Measurements from ENCODE around the gene PRICKLE4. TPM values are rescaled to one million over a fixed set of nuclear protein-coding genes. Genes with fewer than 3 reads are reported as not detected.
"Not testable (repeated sequence)": the region's sequence is repeated elsewhere in the genome, so short reads cannot be mapped to it uniquely, and the experiment has no call there.

PRICKLE4 gene
- total RNA-seq, 1 donor from 2014 or later, result 6.7 TPM

DNA sequence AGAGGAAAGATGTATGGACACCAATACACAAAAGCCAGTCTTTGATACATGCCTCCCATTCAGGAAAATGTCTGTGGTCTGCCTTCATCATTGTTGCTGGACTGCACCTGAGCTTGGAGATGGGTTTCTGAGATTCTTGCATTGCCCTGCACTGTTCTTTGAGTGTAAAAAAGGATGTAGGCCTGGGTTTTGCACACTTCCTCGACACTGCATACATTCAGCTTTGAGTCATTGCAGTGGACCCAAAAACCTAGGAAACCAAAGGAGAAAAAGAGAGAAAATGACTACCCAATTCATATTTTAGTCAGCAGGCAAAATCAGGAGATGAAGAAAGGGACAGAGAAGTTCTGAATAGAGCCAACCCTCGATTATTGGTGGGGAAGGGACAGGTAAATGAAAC is 15.9 kb downstream of the PRICKLE4 start:
- no peak for DNase-seq (ENCODE audit: low read depth in 2 of 2)

DNA sequence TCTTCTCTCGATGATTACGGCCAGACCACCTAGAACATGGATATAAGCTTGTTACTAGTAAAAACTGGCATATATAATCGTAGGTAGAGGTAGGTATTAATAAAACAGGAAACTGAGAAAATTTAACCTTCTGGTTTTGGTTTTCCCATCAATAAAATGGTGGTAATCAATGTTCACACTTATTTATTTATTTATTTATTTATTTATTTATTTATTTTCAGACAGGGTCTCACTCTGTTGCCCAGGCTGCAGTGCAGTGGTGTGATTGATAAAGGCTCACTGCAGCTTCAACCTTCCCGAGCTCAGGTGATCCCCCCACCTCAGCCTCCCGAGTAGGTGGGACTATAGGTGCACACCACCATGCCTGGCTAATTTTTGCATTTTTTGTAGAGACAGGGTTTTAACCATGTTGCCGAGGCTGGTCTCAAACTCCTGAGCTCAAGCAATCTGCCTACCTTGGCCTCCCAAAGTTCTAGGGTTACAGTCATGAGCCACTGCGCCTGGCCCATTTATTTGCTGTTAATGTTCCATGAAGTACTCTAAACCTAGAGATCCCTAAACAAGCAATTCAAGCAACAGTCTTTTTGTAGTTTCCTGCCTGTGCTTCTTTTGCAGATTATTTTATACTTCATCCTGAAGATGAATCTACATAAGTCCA is 18.4 kb downstream of the PRICKLE4 start:
- DNase-seq (ENCODE audit: low read depth in 2 of 2), result no peak

DNA sequence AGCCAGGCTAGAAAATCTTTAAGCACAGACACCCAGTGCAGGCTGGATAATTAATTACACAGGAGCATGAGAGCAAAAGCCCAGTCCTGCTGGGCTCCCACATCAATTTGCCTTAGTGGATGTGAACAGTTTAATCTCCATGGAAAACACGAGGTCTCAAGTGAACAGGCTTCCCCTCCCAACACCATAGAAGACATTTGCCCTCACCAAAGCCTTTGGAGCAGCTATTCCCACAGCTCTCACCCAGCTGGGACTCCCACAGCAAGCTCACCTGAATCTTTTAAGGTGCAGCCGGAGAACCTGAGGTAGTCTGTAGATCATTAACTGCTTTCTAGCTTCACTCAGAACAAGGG is 19.0 kb downstream of the PRICKLE4 start:
- no peak for DNase-seq (ENCODE audit: low read depth in 2 of 2)

DNA sequence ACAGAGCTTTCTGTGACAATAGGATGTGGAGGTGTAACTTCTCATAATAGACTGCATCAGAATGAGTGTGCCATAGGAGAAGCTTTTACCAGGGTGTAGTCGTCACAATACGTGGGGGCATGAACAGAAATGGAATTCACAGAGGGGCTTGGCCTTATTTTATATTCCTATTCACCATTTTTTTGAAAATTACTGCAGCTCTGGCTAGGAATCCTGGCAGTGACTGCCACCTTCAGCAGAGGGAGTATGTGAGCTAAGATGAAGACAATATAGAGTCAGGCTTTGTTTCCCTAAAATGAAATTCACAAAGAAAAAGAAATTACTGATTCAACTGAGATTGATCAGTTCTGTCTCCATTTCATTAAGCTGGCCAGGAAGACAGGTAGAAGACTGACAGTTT is 20.8 kb downstream of the PRICKLE4 start:
- peak; percentile 58 to 69 for DNase-seq (ENCODE audit: low read depth in 2 of 2)

DNA sequence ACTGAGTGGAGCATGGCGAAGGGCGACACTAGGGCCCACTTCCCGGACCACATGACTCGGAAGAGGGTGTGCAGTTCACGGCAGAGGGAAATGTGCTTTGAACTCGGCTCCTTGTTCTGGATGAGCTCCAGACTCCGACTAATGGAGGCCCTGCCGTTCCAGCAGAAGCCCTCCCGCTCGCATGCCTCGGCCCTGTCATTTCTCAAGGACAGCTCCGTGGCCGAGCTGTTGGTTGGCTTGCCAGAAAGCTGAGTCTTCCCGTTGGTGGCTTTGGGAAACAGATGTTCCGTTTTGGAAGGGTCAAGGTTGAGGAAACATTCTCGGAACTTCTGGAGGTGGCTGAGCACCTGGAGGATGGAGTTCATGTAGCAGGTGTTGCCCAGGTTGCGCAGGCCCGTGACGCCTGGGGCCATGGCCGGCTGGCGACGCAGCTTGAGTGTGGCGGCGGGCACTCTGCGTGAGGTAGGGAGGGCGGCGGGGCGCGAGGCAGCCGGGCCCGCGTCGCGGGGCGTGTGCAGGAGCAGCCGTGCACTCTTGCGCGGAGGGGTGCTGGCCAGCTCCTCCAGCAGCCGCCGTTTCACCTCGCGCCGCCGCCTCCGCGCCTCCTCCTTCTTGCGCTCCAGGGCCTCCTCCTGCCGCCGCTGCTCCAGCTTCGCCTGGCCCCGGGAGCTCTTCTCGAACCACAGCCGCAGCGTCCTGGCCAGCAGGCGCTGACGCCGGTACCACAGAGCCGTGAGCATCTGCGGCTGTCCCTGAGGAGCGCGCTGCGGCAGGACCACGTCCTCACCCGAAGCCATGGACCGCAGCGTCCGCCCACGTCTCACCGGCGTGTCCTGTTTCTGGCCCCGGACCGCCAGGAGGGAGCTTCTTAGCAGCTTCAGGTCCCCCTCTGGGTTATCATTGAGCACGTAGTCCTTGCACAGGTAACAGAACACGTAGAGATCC is 25.5 kb downstream of the PRICKLE4 start:
- no peak for DNase-seq (ENCODE audit: low read depth in 2 of 2)

DNA sequence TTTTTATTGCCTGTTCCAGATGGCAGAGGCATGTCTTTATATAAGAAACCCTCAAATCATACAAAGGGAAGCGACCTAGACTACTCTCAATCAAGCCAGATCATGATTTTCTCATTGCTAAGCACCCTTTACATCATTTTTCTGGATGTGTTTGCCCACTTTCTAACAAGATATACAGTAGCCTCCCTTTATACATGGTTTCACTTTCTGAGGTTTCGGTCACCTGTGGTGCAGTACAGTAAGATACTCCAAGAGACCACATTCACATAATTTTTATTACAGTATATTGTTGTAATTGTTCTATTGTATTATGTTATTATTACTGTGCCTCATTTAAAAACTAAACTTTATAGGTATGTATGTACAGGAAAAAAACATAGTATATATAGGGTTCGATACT is 30.5 kb downstream of the PRICKLE4 start:
- DNase-seq (ENCODE audit: low read depth in 2 of 2), result no peak

DNA sequence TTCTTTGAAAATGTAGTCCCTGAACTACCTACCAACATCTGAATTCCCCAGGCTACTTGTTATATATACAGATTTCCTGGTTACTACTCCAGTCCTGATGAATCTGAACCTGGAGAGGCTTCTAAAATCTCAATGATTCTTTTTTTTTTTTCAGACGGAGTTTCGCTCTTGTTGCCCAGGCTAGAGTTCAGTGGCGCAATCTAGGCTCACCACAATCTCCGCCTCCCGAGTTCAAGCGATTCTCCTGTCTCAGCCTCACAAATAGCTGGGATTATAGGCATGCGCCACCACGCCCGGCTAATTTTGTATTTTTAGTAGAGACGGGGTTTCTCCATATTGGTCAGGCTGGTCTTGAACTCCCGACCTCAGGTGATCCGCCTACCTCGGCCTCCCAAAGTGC is 31.4 kb downstream of the PRICKLE4 start:
- DNase-seq (ENCODE audit: low read depth in 2 of 2), result not testable (repeated sequence)

DNA sequence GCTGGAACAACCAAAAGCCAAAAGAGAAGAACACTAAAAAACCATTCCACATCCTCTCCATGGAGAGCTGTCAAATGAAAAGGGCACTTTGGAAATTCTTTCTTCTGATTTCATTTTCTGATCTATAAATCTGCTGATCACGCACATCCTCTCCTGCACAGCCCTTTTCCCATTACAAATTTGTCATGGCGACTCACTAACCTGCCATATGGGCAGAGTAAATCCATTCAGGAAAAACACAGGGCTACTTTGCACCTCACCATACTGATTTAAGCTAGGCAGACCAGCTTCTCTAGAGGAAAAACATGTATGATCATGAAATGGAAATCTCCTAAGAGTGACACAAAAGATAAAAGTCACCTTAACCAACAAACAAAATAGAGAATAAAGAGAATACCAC is 32.9 kb downstream of the PRICKLE4 start:
- DNase-seq (ENCODE audit: low read depth in 2 of 2), result no peak

DNA sequence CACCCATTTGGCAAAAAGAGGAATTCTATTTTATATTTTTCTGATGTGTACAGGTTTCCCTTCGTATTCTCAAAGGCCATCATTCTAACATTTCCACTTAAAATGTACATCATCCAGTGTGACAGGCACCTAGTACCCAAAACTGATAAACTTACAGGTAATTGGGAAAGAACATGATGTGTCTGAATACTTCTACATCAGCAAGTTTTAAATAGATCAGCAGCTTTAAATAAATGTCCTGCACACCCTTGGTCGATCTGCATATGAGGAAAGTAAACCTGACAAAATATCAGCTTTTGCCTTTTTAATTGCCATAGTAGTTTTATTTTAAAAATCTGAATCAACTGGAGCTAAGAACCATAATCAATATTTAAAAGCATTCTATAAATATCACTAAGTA is 33.4 kb downstream of the PRICKLE4 start:
- DNase-seq (ENCODE audit: low read depth in 2 of 2), result no peak

DNA sequence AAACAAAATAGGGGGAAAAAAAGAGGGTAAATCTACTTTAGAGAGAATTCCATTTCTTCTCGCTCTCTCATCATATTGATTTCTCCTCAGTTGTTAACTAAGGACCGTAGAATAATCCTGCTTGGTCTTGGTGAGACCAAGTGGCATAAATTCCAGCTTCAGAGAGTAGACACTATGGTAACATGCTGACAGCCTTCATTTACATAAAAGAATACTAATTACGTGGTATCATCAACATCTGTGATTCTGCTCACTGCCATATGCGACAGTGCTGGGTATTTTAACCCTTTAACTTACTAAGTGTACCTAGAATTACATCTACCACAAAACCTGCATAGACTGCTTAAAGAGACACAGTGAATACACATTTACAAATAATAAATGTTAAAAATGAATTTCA is 34.0 kb downstream of the PRICKLE4 start:
- no peak for DNase-seq (ENCODE audit: low read depth in 2 of 2)

DNA sequence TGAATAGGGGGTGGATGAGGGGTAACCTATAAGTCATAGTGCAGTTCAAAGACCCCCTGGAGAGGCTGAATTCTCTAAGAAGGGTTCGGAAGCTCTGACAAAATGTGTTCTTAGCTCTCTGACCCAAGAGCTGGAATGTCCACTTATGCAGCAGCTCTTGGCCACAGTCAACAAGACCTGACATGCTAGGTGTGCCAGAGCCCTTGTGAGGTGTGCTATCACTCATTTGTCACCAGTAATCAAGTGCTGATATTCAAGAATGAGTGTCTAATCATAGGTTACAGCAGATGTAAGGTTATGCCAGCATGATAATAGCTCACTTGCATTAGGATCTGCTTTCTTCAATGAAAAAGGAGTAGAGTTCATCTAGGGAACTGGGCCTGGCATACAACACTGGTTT is 35.0 kb downstream of the PRICKLE4 start:
- DNase-seq (ENCODE audit: low read depth in 2 of 2), result no peak

DNA sequence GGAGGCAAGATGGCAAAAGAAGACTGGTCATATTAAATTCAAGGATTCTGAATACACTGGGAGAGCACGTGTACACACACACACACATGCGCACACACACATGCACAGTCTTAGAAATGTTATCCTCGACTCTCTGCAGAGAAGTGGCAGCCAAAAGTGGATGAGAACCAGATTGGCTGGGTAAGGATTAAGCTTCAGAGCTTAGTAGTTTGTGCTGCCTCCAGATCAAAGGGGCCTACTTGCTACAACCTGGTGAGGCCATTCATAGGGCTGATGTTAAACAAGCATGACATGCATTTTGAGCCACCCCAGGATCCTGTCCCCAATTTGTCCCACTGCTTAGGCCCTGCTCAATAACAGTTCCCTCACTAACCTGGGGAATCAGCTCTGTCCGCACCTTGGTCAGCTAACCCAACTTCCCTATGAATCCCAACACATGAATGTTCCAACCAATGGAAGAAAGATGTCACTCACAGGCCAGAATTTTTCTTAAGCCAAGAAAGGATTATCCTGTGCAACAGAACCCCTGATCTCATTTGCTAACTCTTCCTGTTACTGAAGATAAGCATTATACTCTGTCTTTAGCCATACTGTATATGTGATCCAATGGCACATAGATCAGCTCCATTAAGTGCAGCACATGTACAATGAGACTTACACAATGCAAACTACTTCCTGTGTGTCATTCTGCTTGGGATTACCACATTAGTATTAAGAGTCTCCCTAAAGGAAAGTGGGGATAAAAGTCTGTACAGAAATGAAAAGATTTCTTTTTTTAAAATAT is 37.9 kb downstream of the PRICKLE4 start:
- DNase-seq (ENCODE audit: low read depth in 2 of 2), result peak in 1 of 2 donors; percentile 44

DNA sequence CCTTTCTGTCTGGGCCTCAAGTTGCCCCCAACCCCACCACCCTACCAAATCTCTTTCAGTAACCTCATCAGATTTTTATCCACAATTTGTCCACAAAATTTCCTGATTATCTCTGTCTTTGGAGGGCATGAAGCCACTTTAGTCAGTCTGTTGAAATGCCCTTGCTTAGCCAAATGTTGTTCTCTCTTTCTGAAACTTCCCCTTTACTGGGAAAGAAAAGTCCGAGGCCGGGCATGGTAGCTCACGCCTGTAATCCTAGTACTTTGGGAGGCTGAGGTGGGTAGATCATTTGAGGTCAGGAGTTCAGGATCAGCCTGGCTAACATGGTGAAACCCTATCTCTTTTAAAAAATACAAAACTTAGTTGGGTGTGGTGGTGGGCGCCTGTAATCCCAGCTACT is 40.7 kb downstream of the PRICKLE4 start:
- no peak for DNase-seq (ENCODE audit: low read depth in 2 of 2)

DNA sequence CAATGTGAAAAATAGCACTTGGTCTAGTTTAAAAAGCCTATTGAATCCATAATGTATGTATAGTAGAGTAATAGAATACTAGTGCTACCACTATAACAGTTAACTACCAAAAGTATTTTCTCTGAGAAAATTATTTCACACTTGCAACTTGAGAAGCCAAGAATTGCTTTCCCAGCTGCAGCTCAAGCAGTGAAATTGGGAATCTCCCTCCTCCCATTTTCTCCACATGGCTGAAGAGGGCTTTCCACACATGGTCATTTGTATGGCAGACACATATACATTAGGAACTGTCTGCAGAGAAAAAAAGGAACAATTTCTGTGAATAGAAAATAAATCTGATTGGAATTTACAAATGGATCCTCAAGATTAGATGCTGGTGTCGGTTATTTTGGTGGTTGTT is 41.4 kb downstream of the PRICKLE4 start:
- no peak for DNase-seq (ENCODE audit: low read depth in 2 of 2)

DNA sequence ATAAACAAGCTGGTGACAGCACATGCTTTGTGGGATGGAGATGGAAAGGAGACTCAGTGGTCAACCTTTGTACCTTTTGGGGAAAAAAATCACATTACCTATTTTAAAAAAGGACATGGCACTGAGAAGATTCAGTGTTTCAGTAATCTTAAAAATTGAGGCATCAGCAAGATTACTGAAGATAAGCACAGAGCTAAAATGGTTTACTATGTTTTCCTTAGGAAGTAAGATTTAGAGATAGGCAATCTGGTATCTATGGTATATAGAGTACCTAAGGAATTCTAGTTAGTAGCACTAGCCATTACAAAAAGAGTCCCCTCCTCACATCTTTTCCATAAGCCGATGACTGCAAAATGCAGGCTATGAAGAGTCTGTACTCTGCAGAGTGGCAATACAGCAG is 42.6 kb downstream of the PRICKLE4 start:
- DNase-seq (ENCODE audit: low read depth in 2 of 2), result no peak

DNA sequence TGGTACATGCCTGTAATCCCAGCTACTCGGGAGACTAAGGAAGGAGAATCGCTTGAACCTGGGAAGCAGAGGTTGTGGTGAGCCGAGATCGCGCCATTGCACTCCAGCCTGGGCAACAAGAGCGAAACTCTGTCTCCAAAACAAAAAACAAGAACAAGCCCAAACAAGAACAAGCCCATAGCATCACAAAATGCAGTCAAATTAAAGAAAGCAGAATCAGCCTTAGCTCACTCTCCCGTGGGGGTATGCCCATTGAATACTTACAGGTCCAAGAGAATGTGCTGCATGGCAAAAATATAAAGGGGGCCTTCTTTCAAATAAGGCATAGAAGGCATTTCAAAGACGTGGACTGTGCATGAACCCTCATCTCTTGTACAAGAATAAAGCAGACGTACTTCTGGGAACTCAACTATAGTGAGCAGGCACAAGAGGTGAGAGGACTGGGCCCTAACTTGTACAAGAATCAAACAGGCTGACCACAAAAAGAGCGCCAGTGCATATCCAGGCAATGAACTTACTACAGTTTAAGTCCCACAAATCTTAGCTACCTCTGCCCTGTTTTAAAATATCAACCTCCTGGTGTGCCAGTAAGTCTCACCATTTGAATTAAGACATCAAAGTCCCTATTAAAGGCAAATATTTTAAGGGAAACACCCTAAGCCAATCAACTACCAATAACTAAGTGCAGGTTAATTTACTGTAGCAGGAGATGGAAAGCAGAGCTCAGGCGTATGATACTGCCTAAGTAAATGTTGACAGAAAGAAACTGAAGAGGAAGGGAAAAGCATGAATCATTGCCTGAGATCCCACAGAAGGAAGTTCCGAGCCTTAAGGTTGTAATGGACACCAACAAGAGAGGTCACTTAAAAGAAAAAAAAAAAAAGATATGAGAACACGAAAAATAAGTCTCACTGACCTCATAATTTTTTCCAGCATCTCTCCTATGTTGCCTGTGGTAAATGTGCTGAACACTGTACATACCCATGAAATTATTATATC is 44.3 kb downstream of the PRICKLE4 start:
- DNase-seq (ENCODE audit: low read depth in 2 of 2), result peak in 1 of 2 donors; percentile 91

DNA sequence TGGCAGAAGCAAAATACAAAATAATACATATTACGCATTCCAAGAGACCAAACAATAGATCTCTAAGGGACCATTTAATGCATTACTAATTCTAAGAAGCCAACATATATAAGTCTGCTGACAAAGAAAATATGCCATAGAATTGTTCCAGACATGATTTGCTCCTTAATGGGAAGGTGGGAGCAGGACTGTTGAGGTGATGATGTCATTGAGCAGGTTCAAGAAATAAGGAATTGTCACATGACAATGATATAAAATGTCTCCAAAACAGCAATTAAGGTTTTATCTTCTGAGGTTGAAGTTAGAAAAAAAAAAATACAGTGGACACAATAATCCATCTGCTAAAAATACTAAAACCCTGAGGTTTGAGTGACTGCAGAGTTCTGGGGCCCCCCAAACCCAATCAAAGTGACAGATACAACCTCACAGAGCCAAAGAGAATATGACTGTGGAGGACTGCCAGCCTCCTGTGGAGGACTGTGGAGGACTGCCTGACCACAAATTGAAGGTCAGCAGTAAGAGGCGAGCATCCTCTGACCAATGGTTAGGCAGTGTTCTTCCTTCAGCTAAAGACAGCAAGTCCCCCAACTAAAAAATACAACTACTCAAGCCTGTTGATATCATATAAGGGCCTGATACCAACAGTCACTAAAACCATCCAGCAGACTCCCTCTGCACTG is 45.9 kb downstream of the PRICKLE4 start:
- DNase-seq (ENCODE audit: low read depth in 2 of 2), result no peak

DNA sequence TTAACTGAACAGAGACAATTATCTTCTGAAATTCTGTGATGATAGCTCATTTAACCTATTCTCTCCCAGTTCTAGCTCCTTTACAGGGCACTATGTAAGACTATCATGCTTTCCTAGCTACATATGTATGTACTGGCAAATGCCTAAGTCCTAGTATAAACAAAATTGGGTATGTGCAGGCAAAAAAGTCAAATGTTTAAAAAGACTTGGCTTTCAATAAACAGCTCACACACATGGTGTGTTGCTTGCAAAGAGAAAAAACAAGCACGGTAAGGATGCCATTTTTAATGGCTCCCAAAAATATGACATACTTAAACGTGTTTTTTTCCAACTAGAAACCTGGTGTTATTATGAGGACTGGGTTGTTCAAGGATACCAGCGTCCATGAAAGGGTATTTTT is 51.7 kb downstream of the PRICKLE4 start:
- DNase-seq (ENCODE audit: low read depth in 2 of 2), result no peak

DNA sequence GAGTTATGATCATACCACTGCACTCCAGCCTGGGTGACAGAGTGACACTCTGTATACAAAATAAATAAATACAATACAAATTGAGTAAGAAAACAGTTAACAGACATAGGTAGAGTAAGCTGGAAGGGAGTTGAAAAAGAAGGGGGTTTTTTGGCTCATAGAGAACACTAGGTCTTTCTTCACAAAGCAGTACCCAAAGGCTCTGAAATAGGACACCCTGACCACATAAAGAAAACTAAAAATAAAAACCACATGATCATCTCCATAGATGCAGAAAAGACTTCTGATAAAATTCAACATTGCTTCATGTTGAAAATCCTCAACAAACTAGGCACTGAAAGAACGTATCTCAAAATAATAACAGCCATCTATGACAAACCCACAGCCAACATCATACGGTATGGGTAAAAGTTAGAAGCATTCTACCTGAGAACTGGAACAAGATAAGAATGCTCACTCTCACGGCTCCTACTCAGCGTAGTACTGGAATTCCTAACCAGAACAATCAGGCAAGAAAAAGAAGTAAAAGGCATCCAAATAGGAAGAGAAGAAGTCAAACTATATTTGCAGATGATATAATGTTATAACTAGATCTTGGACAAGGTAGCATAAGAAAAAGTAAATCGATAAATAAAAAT is 55.6 kb downstream of the PRICKLE4 start:
- DNase-seq (ENCODE audit: low read depth in 2 of 2), result no peak

DNA sequence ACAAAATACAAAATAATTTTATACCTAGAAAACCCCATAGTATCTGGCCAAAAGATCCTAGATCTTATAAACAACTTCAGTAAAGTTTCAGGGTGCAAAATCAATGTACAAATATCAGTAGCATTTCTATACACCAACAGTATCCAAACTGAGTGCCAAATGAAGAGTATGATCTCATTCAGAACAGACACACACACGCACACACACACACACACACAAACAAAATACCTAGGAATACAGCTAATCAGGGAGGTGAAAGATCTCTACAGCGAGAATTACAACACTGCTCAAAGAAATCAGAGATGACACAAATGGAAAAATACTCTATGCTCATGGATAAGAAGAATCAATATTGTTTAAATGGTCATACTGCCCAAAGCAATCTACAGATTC is 56.1 kb downstream of the PRICKLE4 start:
- DNase-seq (ENCODE audit: low read depth in 2 of 2), result no peak
